ENCODE measurements around the gene FNIP2. TPM values are rescaled to one million over a fixed set of nuclear protein-coding genes. Genes with fewer than 3 reads are reported as not detected.
A peak's percentile ranks its signal among the peaks of the same experiment; 100 is the strongest.

FNIP2 gene
- total RNA-seq, 1 donor from 2014 or later = 18.5 TPM

DNA sequence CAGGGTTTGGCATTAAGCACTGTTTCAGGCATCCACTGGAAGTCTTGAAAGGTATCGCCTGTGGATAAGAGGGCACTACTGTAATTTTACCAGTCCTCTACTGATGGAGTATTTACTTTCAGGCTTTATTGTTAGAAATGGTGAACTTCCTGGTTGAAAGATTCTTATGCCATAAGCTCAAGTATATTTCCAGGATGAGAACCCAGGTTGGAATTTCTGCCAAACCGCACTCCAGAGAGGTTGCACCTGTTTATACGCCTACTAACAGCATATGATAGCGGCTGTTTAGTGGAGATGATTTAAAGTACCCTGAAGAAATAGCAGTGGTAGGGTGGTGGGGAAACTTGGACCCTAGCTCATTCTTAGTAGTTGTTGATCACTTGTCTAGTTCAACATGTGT, 9.9 kb downstream of the FNIP2 start:
- Mint-ChIP-seq H3K9me3 (ENCODE audit: unreplicated experiment) (no peaks in the 10 kb centered on the region), H3K27me3 (ENCODE audit: low read depth, unreplicated experiment) (no peaks in the 10 kb centered on the region), H3K4me3 (ENCODE audit: unreplicated experiment) (no peak overlapping the region), H3K27ac (ENCODE audit: unreplicated experiment) (no peak overlapping the region), H3K4me1 (ENCODE audit: low read depth, unreplicated experiment) (peaks cover 41% of the 10 kb centered on the region), H3K36me3 (ENCODE audit: low read depth, unreplicated experiment) (no peaks in the 10 kb centered on the region)
- Histone ChIP-seq H4K20me1 (ENCODE audit: insufficient read depth, low read length) (peaks cover 11% of the 10 kb centered on the region), H3K4me1 (ENCODE audit: insufficient read depth, low read length) (peaks cover 37% of the 10 kb centered on the region), H3K9me3 (ENCODE audit: insufficient read depth, low read depth, low read length) (no peaks in the 10 kb centered on the region), H3K27ac (ENCODE audit: low read depth, low read length) (no peak overlapping the region), H3K27me3 (ENCODE audit: insufficient read depth, low read length) (no peaks in the 10 kb centered on the region), H3K4me3 (ENCODE audit: insufficient read depth, low read depth, low read length) (no peak overlapping the region), H2AFZ (ENCODE audit: low read depth, low read length) (no peak overlapping the region), H3K9ac (ENCODE audit: low read length) (no peak overlapping the region), H3K36me3 (ENCODE audit: insufficient read depth, low read length) (no peaks in the 10 kb centered on the region), H3K79me2 (ENCODE audit: insufficient read depth, low read length) (peaks cover 92% of the 10 kb centered on the region), H3K4me2 (ENCODE audit: low read length) (no peak overlapping the region)
- peak; percentile 45 for DNase-seq (ENCODE audit: low read depth)
- no peak for FAIRE-seq
- TF ChIP-seq, protein P1, sequence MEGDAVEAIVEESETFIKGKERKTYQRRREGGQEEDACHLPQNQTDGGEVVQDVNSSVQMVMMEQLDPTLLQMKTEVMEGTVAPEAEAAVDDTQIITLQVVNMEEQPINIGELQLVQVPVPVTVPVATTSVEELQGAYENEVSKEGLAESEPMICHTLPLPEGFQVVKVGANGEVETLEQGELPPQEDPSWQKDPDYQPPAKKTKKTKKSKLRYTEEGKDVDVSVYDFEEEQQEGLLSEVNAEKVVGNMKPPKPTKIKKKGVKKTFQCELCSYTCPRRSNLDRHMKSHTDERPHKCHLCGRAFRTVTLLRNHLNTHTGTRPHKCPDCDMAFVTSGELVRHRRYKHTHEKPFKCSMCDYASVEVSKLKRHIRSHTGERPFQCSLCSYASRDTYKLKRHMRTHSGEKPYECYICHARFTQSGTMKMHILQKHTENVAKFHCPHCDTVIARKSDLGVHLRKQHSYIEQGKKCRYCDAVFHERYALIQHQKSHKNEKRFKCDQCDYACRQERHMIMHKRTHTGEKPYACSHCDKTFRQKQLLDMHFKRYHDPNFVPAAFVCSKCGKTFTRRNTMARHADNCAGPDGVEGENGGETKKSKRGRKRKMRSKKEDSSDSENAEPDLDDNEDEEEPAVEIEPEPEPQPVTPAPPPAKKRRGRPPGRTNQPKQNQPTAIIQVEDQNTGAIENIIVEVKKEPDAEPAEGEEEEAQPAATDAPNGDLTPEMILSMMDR (IDR thresholded peaks at IDR 0.05; ENCODE audit: insufficient read depth, low read depth, low read length) = no peak
- no peak for TF ChIP-seq EZH2 (IDR thresholded peaks at IDR 0.05; ENCODE audit: insufficient read depth, low read length)

DNA sequence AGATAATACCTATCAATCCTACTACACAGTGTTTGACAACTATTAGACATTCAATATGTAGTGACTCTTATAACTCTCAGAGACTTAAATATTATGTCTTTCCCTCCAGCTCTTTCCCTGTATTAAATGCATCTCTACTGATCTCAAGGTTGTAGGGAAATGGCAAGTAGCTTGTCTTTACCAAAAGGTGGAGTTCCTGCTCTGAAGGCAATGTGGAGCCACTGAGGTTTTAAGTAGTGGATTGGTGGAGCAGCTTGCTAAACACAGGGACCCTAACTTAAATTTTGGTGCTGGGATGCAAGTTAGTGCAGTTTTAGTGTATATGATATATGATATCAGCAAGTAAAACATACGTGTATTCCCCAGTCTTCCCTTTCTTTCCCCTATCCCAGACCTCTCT, 13.1 kb downstream of the FNIP2 start:
- H3K9ac ChIP-seq (ENCODE audit: low read length) = peak overlapping the region; percentile 56
- H3K79me2 ChIP-seq (ENCODE audit: insufficient read depth, low read length) = peaks cover 86% of the 10 kb centered on the region
- DNase-seq (ENCODE audit: low read depth) (no peak), FAIRE-seq (no peak)
- H3K27me3 Mint-ChIP-seq (ENCODE audit: low read depth, unreplicated experiment) = no peaks in the 10 kb centered on the region
- no peak overlapping the region for H3K4me3 Mint-ChIP-seq (ENCODE audit: unreplicated experiment)
- no peaks in the 10 kb centered on the region for H3K9me3 Mint-ChIP-seq (ENCODE audit: unreplicated experiment)
- peaks cover 11% of the 10 kb centered on the region for H4K20me1 ChIP-seq (ENCODE audit: insufficient read depth, low read length)
- H3K27me3 ChIP-seq (ENCODE audit: insufficient read depth, low read length) = no peaks in the 10 kb centered on the region
- H3K4me3 ChIP-seq (ENCODE audit: insufficient read depth, low read depth, low read length) = no peak overlapping the region
- no peaks in the 10 kb centered on the region for H3K36me3 Mint-ChIP-seq (ENCODE audit: low read depth, unreplicated experiment)
- H3K27ac ChIP-seq (ENCODE audit: low read depth, low read length) = peak overlapping the region; percentile 74
- H3K9me3 ChIP-seq (ENCODE audit: insufficient read depth, low read depth, low read length) = no peaks in the 10 kb centered on the region
- H3K27ac Mint-ChIP-seq (ENCODE audit: unreplicated experiment) = no peak overlapping the region
- no peaks in the 10 kb centered on the region for H3K36me3 ChIP-seq (ENCODE audit: insufficient read depth, low read length)
- H2AFZ ChIP-seq (ENCODE audit: low read depth, low read length) = no peak overlapping the region
- H3K4me1 ChIP-seq (ENCODE audit: insufficient read depth, low read length) = peaks cover 35% of the 10 kb centered on the region
- TF ChIP-seq, protein P1 (IDR thresholded peaks at IDR 0.05; ENCODE audit: insufficient read depth, low read depth, low read length) = no peak
- no peak for TF ChIP-seq EZH2 (IDR thresholded peaks at IDR 0.05; ENCODE audit: insufficient read depth, low read length)
- H3K4me1 Mint-ChIP-seq (ENCODE audit: low read depth, unreplicated experiment) = peaks cover 39% of the 10 kb centered on the region
- peak overlapping the region; percentile 70 for H3K4me2 ChIP-seq (ENCODE audit: low read length)

DNA sequence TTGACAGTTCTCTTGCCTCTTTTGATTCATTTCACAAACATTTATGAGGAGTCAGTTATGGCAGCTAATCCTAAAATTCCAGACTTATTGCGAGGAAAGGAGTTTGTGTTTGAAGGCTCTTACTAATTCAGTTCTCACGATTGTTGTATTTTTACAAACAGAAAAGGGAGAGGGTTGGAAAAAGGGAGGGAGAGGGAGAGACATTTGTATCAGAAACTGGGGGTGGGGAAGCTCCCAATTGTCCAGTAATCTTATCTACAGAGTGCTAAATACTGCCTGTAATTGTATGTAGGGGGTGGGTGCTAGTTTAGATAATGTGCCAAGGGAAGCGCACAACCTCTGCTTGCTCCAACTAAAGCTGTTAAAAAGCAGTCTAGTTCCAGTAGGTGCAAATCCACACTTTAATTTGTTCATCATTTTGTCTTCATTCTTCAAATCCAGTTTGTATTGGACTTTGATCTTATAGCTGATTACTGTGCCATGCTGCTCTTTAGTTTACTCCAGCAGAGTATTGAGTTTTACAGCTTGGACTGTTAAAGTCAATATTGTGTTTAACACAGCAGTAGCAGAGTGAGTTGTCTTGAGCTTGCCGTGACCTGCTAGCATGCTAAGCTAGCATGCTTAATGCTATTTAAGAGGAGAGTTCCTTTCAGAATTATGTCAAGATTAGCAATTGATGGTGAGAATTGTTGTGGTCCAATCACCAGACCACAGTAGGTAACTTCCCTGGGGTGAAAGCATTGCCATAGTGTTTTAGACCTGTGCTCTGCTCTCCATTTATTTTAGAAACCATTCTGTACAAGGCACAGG, 13.9 kb downstream of the FNIP2 start:
- peaks cover 86% of the 10 kb centered on the region for H3K79me2 ChIP-seq (ENCODE audit: insufficient read depth, low read length)
- H3K27ac Mint-ChIP-seq (ENCODE audit: unreplicated experiment) = no peak overlapping the region
- peak overlapping the region; percentile 74 for H3K27ac ChIP-seq (ENCODE audit: low read depth, low read length)
- FAIRE-seq = no peak
- DNase-seq (ENCODE audit: low read depth) = peak; percentile 67
- no peaks in the 10 kb centered on the region for H3K9me3 Mint-ChIP-seq (ENCODE audit: unreplicated experiment)
- no peaks in the 10 kb centered on the region for H3K27me3 Mint-ChIP-seq (ENCODE audit: low read depth, unreplicated experiment)
- no peaks in the 10 kb centered on the region for H3K36me3 Mint-ChIP-seq (ENCODE audit: low read depth, unreplicated experiment)
- no peaks in the 10 kb centered on the region for H3K9me3 ChIP-seq (ENCODE audit: insufficient read depth, low read depth, low read length)
- H3K27me3 ChIP-seq (ENCODE audit: insufficient read depth, low read length) = no peaks in the 10 kb centered on the region
- H3K4me1 Mint-ChIP-seq (ENCODE audit: low read depth, unreplicated experiment) = peaks cover 43% of the 10 kb centered on the region
- no peak overlapping the region for H3K4me3 Mint-ChIP-seq (ENCODE audit: unreplicated experiment)
- H3K4me2 ChIP-seq (ENCODE audit: low read length) = peak overlapping the region; percentile 70
- no peak overlapping the region for H3K4me3 ChIP-seq (ENCODE audit: insufficient read depth, low read depth, low read length)
- peaks cover 11% of the 10 kb centered on the region for H4K20me1 ChIP-seq (ENCODE audit: insufficient read depth, low read length)
- H3K36me3 ChIP-seq (ENCODE audit: insufficient read depth, low read length) = no peaks in the 10 kb centered on the region
- no peak overlapping the region for H2AFZ ChIP-seq (ENCODE audit: low read depth, low read length)
- TF ChIP-seq EZH2 (IDR thresholded peaks at IDR 0.05; ENCODE audit: insufficient read depth, low read length) = no peak
- TF ChIP-seq, protein P1 (IDR thresholded peaks at IDR 0.05; ENCODE audit: insufficient read depth, low read depth, low read length) = no peak
- peak overlapping the region; percentile 56 for H3K9ac ChIP-seq (ENCODE audit: low read length)
- H3K4me1 ChIP-seq (ENCODE audit: insufficient read depth, low read length) = peaks cover 35% of the 10 kb centered on the region
